Measurements from ENCODE around the gene UBAP1.
"Not testable (repeated sequence)": the region's sequence is repeated elsewhere in the genome, so short reads cannot be mapped to it uniquely, and the experiment has no call there.

UBAP1 gene

GRCh38 chr9:34271265-34272006 lies 92.6 kb downstream of the UBAP1 start:
- Histone ChIP-seq H3K4me3 (ENCODE audit: low read length) (no peak overlapping the region), H2AFZ (ENCODE audit: low read depth, low read length) (no peak overlapping the region), H3K9me3 (ENCODE audit: low read length) (no peaks in the 10 kb centered on the region), H3K4me1 (ENCODE audit: insufficient read depth, low read length) (no peaks in the 10 kb centered on the region), H3K27me3 (ENCODE audit: insufficient read depth, low read length) (no peaks in the 10 kb centered on the region), H3K36me3 (ENCODE audit: insufficient read depth, low read length) (peaks cover 7% of the 10 kb centered on the region)

GRCh38 chr9:34272101-34272541 lies 93.3 kb downstream of the UBAP1 start:
- Histone ChIP-seq H3K4me1 (ENCODE audit: insufficient read depth, low read length) (no peaks in the 10 kb centered on the region), H3K9me3 (ENCODE audit: low read length) (no peaks in the 10 kb centered on the region), H2AFZ (ENCODE audit: low read depth, low read length) (no peak overlapping the region), H3K27me3 (ENCODE audit: insufficient read depth, low read length) (no peaks in the 10 kb centered on the region), H3K4me3 (ENCODE audit: low read length) (no peak overlapping the region), H3K36me3 (ENCODE audit: insufficient read depth, low read length) (peaks cover 7% of the 10 kb centered on the region)

- H3K4me3 ChIP-seq (ENCODE audit: low read length); H3K4me1 ChIP-seq (ENCODE audit: insufficient read depth, low read length); H3K36me3 ChIP-seq (ENCODE audit: insufficient read depth, low read length); H2AFZ ChIP-seq (ENCODE audit: low read depth, low read length); H3K27me3 ChIP-seq (ENCODE audit: insufficient read depth, low read length); H3K9me3 ChIP-seq (ENCODE audit: low read length): not testable (repeated sequence)
Measured at GRCh38 chr9:34273588-34273987, 94.7 kb downstream of the UBAP1 start.

- no peaks in the 10 kb centered on the region for H3K4me1 ChIP-seq (ENCODE audit: insufficient read depth, low read length)
- H3K36me3 ChIP-seq (ENCODE audit: insufficient read depth, low read length): peaks cover 6% of the 10 kb centered on the region
- H3K9me3 ChIP-seq (ENCODE audit: low read length): no peaks in the 10 kb centered on the region
- H2AFZ ChIP-seq (ENCODE audit: low read depth, low read length): no peak overlapping the region
- H3K4me3 ChIP-seq (ENCODE audit: low read length): no peak overlapping the region
- H3K27me3 ChIP-seq (ENCODE audit: insufficient read depth, low read length): no peaks in the 10 kb centered on the region
Measured at GRCh38 chr9:34275811-34276210, 97.0 kb downstream of the UBAP1 start.

GRCh38 chr9:34276772-34277171 lies 97.9 kb downstream of the UBAP1 start:
- H3K36me3 ChIP-seq (ENCODE audit: insufficient read depth, low read length): peaks cover 7% of the 10 kb centered on the region
- no peaks in the 10 kb centered on the region for H3K9me3 ChIP-seq (ENCODE audit: low read length)
- no peaks in the 10 kb centered on the region for H3K27me3 ChIP-seq (ENCODE audit: insufficient read depth, low read length)
- no peaks in the 10 kb centered on the region for H3K4me1 ChIP-seq (ENCODE audit: insufficient read depth, low read length)
- H2AFZ ChIP-seq (ENCODE audit: low read depth, low read length): no peak overlapping the region
- no peak overlapping the region for H3K4me3 ChIP-seq (ENCODE audit: low read length)

GRCh38 chr9:34279411-34279810 lies 100.6 kb downstream of the UBAP1 start:
- Histone ChIP-seq H3K27me3 (ENCODE audit: insufficient read depth, low read length) (no peaks in the 10 kb centered on the region), H2AFZ (ENCODE audit: low read depth, low read length) (no peak overlapping the region), H3K4me3 (ENCODE audit: low read length) (no peak overlapping the region), H3K4me1 (ENCODE audit: insufficient read depth, low read length) (no peaks in the 10 kb centered on the region), H3K36me3 (ENCODE audit: insufficient read depth, low read length) (peaks cover 16% of the 10 kb centered on the region), H3K9me3 (ENCODE audit: low read length) (no peaks in the 10 kb centered on the region)

- Histone ChIP-seq H3K36me3 (ENCODE audit: insufficient read depth, low read length) (peaks cover 27% of the 10 kb centered on the region), H2AFZ (ENCODE audit: low read depth, low read length) (no peak overlapping the region), H3K4me1 (ENCODE audit: insufficient read depth, low read length) (no peaks in the 10 kb centered on the region), H3K27me3 (ENCODE audit: insufficient read depth, low read length) (no peaks in the 10 kb centered on the region), H3K4me3 (ENCODE audit: low read length) (no peak overlapping the region), H3K9me3 (ENCODE audit: low read length) (no peaks in the 10 kb centered on the region)
Measured at GRCh38 chr9:34282096-34282495, 103.3 kb downstream of the UBAP1 start.

- no peaks in the 10 kb centered on the region for H3K27me3 ChIP-seq (ENCODE audit: insufficient read depth, low read length)
- H3K9me3 ChIP-seq (ENCODE audit: low read length): no peaks in the 10 kb centered on the region
- H2AFZ ChIP-seq (ENCODE audit: low read depth, low read length): no peak overlapping the region
Measured at GRCh38 chr9:34289159-34289558, 110.3 kb downstream of the UBAP1 start.

GRCh38 chr9:34291023-34291422 lies 112.2 kb downstream of the UBAP1 start:
- H2AFZ ChIP-seq (ENCODE audit: low read depth, low read length): no peak overlapping the region
- no peaks in the 10 kb centered on the region for H3K9me3 ChIP-seq (ENCODE audit: low read length)
- peaks cover 8% of the 10 kb centered on the region for H3K36me3 ChIP-seq (ENCODE audit: insufficient read depth, low read length)
- no peaks in the 10 kb centered on the region for H3K4me1 ChIP-seq (ENCODE audit: insufficient read depth, low read length)
- no peak overlapping the region for H3K4me3 ChIP-seq (ENCODE audit: low read length)
- no peaks in the 10 kb centered on the region for H3K27me3 ChIP-seq (ENCODE audit: insufficient read depth, low read length)

More at GRCh38 chr9:34289159-34289558, 110.3 kb downstream of the UBAP1 start:
- Histone ChIP-seq H3K36me3 (ENCODE audit: insufficient read depth, low read length) (peaks cover 12% of the 10 kb centered on the region), H3K4me3 (ENCODE audit: low read length) (no peak overlapping the region), H3K4me1 (ENCODE audit: insufficient read depth, low read length) (no peaks in the 10 kb centered on the region)

GRCh38 chr9:34291423-34291822 lies 112.6 kb downstream of the UBAP1 start:
- H3K4me3 ChIP-seq (ENCODE audit: low read length): no peak overlapping the region
- peaks cover 5% of the 10 kb centered on the region for H3K36me3 ChIP-seq (ENCODE audit: insufficient read depth, low read length)
- no peaks in the 10 kb centered on the region for H3K27me3 ChIP-seq (ENCODE audit: insufficient read depth, low read length)
- no peaks in the 10 kb centered on the region for H3K9me3 ChIP-seq (ENCODE audit: low read length)
- no peak overlapping the region for H2AFZ ChIP-seq (ENCODE audit: low read depth, low read length)
- no peaks in the 10 kb centered on the region for H3K4me1 ChIP-seq (ENCODE audit: insufficient read depth, low read length)

GRCh38 chr9:34292552-34292951 lies 113.7 kb downstream of the UBAP1 start:
- Histone ChIP-seq H3K27me3 (ENCODE audit: insufficient read depth, low read length) (no peaks in the 10 kb centered on the region), H3K4me3 (ENCODE audit: low read length) (no peak overlapping the region), H2AFZ (ENCODE audit: low read depth, low read length) (no peak overlapping the region), H3K9me3 (ENCODE audit: low read length) (no peaks in the 10 kb centered on the region), H3K4me1 (ENCODE audit: insufficient read depth, low read length) (no peaks in the 10 kb centered on the region), H3K36me3 (ENCODE audit: insufficient read depth, low read length) (no peaks in the 10 kb centered on the region)

GRCh38 chr9:34301064-34301463 lies 122.2 kb downstream of the UBAP1 start:
- H3K27me3 ChIP-seq (ENCODE audit: insufficient read depth, low read length); H3K4me3 ChIP-seq (ENCODE audit: low read length); H3K4me1 ChIP-seq (ENCODE audit: insufficient read depth, low read length); H3K9me3 ChIP-seq (ENCODE audit: low read length); H2AFZ ChIP-seq (ENCODE audit: low read depth, low read length); H3K36me3 ChIP-seq (ENCODE audit: insufficient read depth, low read length): not testable (repeated sequence)

All from neuron (in vitro differentiated cells).